C1 segment of cervical spinal cord (tissue), 14 donors: Measurements from ENCODE around the gene LRRC45.

Source experiments
- DNase-seq, 14 donors: peaks; one replicate each; lab custom pipeline; 2025; lab: John Stamatoyannopoulos, UW

LRRC45 gene

GRCh38 chr17:82018989-82019689, 4.0 kb upstream of the LRRC45 start:
- no peak for DNase-seq

DNA sequence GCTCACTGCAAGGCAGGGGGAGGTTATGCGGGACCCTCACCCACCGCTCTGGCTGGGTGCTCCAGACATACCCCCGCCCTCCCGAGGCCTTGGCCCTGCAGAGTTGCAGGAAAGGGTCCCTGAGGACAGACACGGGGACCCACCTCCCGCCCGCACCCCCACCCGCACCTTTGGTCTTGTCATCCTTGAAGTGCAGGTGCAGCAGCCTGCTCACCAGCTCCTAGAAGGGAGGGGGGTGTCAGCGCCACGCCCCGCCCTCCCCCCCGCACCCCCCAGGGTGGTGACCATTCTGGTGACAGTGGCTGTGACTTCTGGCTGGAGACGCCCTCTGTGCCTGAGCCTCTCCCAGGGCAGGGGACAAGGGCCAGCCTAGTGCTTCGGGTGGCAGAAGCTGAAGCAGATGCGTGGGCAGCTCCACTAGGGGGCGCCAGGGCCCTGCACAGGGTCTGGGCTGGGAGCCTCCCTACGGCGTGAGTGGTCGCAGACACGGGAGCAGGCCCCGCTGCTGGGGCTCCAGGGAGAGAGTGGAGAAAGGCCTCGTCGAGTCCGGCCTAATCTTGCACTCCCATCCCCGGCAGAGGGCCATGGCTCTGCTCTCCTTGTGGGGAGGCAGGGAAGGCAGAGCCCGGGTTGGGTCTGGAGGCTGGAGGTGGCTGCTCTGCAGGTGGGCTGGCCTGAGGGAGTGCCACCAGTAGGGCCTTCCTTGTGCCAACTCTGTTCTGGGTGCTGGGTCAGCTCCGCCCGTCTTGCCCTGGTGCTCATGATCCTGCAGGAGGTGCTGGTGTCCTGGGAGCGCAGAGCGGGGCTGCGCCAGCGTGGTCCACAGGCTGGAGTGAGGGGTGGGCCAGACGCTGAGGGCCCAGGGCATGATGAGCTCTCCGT, 3.2 kb upstream of the LRRC45 start:
- DNase-seq, result peak in 3 of 14 donors; percentile 11 to 42 (median 17)

DNA sequence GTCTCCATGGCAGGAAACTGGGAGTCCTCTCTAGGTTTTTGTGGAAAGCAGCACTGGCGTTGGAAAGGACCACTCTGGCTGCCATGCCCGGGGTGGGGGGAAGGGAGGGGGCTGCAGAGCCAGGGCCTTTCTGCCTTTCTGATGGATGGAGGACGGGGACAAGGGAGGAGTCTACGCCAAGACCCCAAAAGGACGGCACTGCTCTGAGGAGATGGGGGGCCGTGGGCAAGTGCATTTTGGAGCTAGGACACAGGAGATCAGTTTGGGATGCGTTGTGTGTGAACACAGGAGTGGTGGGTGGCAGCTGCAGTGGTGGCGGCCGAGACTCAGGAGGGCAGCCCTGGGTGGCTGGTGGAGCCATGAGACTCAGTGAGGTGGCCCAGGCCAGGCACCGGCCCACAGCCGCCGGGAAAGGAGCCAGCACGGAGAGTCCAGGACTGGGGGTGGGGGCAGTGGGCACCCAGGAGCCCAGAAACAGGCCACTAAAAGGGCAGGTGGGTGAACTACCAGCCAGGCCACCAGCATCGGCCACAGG, 2.5 kb upstream of the LRRC45 start:
- DNase-seq, result peak in 1 of 14 donors; percentile 50

DNA sequence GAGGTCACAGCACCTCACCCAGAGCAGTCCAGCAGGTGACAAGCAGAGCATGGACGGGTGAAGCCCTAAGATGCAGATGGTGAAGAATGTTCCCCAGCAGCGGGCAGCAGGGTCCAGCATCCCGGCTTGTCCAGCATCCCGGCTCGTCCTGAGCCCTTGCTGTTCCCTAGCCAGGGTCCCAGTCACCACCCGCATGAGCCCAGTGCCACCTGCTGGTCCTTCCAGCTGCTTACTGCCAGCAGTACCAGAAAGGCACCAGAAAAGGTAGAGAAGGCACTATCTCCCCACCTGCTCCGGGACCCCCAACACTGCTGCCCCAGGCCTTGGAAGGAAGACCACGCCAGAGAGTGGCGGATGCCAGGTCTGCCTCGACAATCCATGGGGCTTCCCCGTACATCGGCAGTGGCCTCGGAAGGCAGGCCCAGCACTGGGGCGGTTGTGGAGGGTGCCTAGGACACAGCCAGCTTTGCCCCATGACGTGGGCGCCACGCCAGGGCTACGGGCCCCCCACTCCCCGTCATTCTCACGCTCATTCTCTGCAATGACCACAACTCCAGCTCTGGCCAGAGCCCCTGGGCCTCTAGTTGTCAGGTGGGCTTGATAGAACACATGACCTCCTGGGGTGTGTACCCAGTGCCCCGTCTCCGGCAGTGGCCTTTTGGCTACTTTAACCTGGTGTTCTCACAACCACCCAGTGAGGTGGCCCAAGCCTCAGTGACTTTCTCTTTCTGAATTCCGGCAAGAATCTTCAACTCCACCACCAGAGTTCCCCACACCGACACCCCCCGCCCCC, 1.8 kb upstream of the LRRC45 start:
- DNase-seq, result peak in 13 of 14 donors; percentile 8 to 58 (median 35)

DNA sequence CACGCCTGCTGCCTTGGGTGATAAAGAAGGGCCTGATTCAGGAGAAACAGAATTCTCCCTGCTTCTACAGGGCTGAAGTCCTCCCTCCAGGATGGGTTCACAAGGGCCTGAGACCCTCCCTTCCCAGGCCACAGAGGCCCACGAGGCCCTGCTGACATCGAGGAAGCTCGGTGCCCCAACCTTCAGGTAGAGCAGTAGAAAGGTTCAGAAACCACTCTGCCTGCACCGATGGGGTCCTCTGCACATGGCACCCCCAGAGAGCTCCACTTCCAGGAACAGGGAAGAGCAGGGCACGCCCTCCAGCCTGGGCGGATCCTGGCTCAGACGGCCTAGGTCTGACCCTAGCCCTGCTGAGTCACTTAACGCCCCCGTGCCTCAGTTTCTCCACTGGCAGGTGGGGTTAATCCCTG, 1.2 kb upstream of the LRRC45 start:
- DNase-seq, result no peak

DNA sequence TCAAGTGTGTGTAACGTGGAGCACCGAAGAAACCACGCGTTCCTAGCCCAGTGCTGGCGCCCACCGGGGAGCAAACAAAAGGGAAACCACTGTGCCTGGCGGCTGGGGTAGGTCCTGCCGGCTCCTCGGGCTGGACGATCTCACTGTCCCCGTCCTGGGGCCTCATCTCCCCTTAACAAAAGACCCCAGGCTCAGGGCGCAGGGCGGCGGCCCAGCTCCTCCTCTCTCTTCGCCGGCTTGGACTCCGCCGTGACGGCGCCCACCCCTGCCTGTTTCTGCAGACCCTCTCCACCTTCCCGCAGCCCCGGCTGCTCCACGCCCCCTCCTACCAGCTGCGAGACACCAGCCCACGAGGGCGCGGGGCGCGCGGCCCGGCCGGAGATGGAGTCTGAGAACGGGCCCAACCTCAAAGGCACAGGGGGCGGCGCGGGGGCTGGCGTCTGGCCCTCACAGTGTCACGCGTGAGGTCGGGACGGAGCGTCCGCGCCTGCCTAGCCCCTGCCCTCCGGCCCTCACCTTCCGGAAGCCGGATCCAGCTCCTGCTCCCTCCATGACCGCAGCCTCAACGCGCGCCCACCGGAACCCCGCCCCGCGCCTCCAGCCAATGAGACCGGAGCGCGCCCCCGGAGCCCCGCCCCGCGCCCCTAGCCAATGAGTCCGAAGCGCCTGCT, 660 bp upstream of the LRRC45 start, which contains the start of gene CENPX:
Gene CENPX, minus strand, starts transcription at position 569 of the 671 bp plus-strand sequence. Its CDS starts 17 bp downstream, at position 552.
- DNase-seq, result no peak

GRCh38 chr17:82023447-82024241, 539 bp downstream of the LRRC45 start:
- peak in 1 of 14 donors; percentile 41 for DNase-seq

GRCh38 chr17:82024859-82025258, 1.8 kb downstream of the LRRC45 start:
- no peak for DNase-seq

GRCh38 chr17:82025401-82026107, 2.4 kb downstream of the LRRC45 start:
- DNase-seq, result no peak

DNA sequence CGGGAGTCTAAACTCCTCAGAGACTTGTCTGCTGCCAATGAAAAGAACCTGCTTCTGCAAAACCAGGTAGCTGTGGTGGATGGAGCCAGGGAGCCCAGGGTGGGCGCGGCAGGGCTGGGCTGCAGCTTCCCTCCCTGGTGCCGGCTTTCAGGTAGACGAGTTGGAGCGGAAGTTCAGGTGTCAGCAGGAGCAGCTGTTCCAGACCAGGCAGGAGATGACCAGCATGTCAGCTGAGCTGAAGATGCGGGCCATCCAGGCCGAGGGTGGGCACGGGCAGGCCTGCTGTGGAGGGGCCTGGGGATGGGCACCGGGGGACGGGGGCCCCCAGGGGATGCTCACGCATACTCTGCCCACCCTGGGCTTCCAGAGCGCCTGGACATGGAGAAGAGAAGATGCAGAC, 5.1 kb downstream of the LRRC45 start:
- no peak for DNase-seq

DNA sequence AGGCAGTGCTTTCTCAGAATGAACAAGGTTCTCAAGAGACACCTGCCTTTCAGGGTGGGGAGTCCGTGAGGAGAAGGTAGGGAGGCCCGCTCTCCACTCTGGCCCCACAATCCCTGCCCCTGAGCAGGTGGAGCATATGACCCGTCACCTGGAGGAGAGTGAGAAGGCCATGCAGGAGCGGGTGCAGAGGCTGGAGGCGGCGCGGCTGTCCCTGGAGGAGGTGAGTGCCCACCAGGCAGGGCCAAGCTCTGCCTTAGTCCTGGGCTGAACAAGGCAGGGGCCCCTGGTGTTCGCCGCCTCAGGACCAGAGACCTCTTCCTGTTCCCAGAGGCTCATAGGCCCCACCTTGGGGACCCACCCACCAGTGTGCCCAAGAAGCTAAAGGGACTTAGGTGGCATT, 5.9 kb downstream of the LRRC45 start:
- DNase-seq, result no peak

GRCh38 chr17:82029391-82029790, 6.3 kb downstream of the LRRC45 start:
- DNase-seq, result peak in 2 of 14 donors; percentile 40 to 86

- peak in 1 of 14 donors; percentile 69 for DNase-seq
Observed at GRCh38 chr17:82029990-82030469, 6.9 kb downstream of the LRRC45 start.

DNA sequence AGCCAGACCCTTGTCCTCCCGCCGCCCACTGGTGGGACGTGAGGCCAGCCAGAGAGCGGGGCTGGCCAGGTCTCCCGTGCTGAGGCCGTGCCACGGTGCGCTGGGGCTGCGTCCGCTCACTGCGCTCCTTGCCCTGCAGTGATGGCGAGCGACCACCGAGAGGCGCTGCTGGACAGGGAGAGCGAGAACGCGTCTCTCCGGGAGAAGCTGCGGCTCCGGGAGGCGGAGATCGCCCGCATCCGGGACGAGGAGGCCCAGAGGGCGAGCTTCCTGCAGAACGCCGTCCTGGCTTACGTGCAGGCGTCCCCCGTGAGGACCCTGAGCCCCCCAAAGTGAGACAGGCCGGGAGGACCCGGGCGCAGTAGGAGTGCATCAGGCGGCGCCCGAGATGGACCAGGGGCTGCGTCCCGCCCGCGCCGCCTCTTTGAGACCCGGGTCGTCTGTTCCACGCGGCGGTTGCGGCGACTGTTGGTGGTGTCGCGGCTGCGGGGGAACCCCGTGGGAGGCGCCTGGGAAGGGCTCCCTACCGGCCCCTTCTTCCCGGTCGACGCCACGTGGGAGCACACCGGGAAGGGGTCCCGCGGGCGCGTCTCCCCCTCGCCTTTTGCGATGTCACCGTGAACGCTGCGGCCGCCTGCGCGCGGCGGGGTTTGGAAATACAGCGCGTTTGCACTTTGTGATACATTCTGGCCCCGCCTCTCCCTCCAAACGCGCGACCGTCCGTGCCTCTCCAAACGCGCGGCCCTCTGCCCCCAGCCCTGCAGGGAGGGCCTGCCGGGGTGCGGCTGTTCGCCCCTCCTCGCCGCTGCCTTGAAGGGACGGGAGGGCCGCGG, 7.6 kb downstream of the LRRC45 start:
- DNase-seq, result peak in 13 of 14 donors; percentile 35 to 83 (median 63)

GRCh38 chr17:82031303-82031884, 8.3 kb downstream of the LRRC45 start, which contains the start of gene RAC3:
Gene RAC3, plus strand, starts transcription at chr17:82031678. Its CDS starts 84 bp downstream, at chr17:82031762.
- peak in 1 of 14 donors; percentile 13 for DNase-seq

- DNase-seq, result no peak
Observed at GRCh38 chr17:82031885-82032627, 9.0 kb downstream of the LRRC45 start.
